Activated T-cell treated with anti-CD3 and anti-CD28 coated beads, Interleukin-2, amount 50 U/mL, for 48 hours (primary cell): ENCODE measurements around the gene PLEKHA5.
A peak's percentile ranks its signal among the peaks of the same experiment; 100 is the strongest.
"Not testable (repeated sequence)": the region's sequence is repeated elsewhere in the genome, so short reads cannot be mapped to it uniquely, and the experiment has no call there.

Experiments
- DNase-seq, 2 experiments: peaks; one replicate each; pipeline ENCODE4 v3.0.0-alpha.2; 2020

The PLEKHA5 gene

GRCh38 chr12:19129486-19130223 is at the start of gene PLEKHA5:
TSS of gene PLEKHA5 (plus strand) at chr12:19129733. CDS start at chr12:19129800, 67 bp downstream.
- DNase-seq = peak; percentile 56 to 69

- DNase-seq = no peak
These were observed 48.6 kb upstream of the PLEKHA5 start for GRCh38 chr12:19080918-19081317.

- no peak for DNase-seq
These were observed 47.1 kb upstream of the PLEKHA5 start for GRCh38 chr12:19082365-19082911.

- no peak for DNase-seq
These were observed 45.0 kb upstream of the PLEKHA5 start for GRCh38 chr12:19084547-19084946.

- DNase-seq = no peak
These were observed 44.4 kb upstream of the PLEKHA5 start for GRCh38 chr12:19085090-19085489.

- DNase-seq = no peak
These were observed 40.9 kb upstream of the PLEKHA5 start for GRCh38 chr12:19088606-19089005.

- DNase-seq = not testable (repeated sequence)
These were observed 37.1 kb upstream of the PLEKHA5 start for GRCh38 chr12:19092482-19092881.

- DNase-seq = no peak
These were observed 36.3 kb upstream of the PLEKHA5 start for GRCh38 chr12:19093218-19093617.

- no peak for DNase-seq
These were observed 34.2 kb upstream of the PLEKHA5 start for GRCh38 chr12:19095331-19095730.

GRCh38 chr12:19095756-19096480 is 33.6 kb upstream of the PLEKHA5 start:
- DNase-seq = no peak

GRCh38 chr12:19105463-19105862 is 24.1 kb upstream of the PLEKHA5 start:
- DNase-seq = no peak

- no peak for DNase-seq
These were observed 21.8 kb upstream of the PLEKHA5 start for GRCh38 chr12:19107750-19108149.

- DNase-seq = no peak
These were observed 19.2 kb upstream of the PLEKHA5 start for GRCh38 chr12:19110221-19110940.

- DNase-seq = no peak
These were observed 16.1 kb upstream of the PLEKHA5 start for GRCh38 chr12:19113464-19113863.

- no peak for DNase-seq
These were observed 14.2 kb upstream of the PLEKHA5 start for GRCh38 chr12:19115285-19115684.

- DNase-seq = no peak
These were observed 10.1 kb upstream of the PLEKHA5 start for GRCh38 chr12:19119440-19119839.

- no peak for DNase-seq
These were observed 8.7 kb upstream of the PLEKHA5 start for GRCh38 chr12:19120795-19121194.

GRCh38 chr12:19121449-19122018 is 8.0 kb upstream of the PLEKHA5 start:
- DNase-seq = no peak

GRCh38 chr12:19125325-19125724 is 4.2 kb upstream of the PLEKHA5 start:
- DNase-seq = no peak

GRCh38 chr12:19127270-19127669 is 2.3 kb upstream of the PLEKHA5 start:
- DNase-seq = no peak

- no peak for DNase-seq
These were observed 1.0 kb upstream of the PLEKHA5 start for GRCh38 chr12:19128485-19128884.

- DNase-seq = no peak
These were observed 429 bp upstream of the PLEKHA5 start for GRCh38 chr12:19129122-19129485.
